NOMO-1 (cell line): Measurements from ENCODE around the gene PMM2.
A peak's percentile ranks its signal among the peaks of the same experiment; 100 is the strongest.

Experiments
- DNase-seq, 2 experiments: peaks; one replicate each; lab custom pipeline; 2025; ENCODE audit not compliant: unreplicated experiment in 2 of 2; lab: John Stamatoyannopoulos, UW

PMM2 gene

GRCh38 chr16:8797364-8798173 lies at the start of gene PMM2, which contains the start of gene TMEM186:
PMM2 (plus strand) TSS chr16:8797839; CDS start chr16:8797883, 44 bp downstream.
TMEM186 (minus strand) TSS chr16:8797639; CDS start chr16:8797614, 25 bp downstream.
- peak; percentile 93 to 97 for DNase-seq

- peak in 1 of 2 experiments; percentile 30 for DNase-seq
Observed at GRCh38 chr16:8748944-8749343, 48.7 kb upstream of the PMM2 start.

GRCh38 chr16:8751481-8752311 lies 45.9 kb upstream of the PMM2 start:
- no peak for DNase-seq

- no peak for DNase-seq
Observed at GRCh38 chr16:8752706-8753105, 44.9 kb upstream of the PMM2 start.

DNA sequence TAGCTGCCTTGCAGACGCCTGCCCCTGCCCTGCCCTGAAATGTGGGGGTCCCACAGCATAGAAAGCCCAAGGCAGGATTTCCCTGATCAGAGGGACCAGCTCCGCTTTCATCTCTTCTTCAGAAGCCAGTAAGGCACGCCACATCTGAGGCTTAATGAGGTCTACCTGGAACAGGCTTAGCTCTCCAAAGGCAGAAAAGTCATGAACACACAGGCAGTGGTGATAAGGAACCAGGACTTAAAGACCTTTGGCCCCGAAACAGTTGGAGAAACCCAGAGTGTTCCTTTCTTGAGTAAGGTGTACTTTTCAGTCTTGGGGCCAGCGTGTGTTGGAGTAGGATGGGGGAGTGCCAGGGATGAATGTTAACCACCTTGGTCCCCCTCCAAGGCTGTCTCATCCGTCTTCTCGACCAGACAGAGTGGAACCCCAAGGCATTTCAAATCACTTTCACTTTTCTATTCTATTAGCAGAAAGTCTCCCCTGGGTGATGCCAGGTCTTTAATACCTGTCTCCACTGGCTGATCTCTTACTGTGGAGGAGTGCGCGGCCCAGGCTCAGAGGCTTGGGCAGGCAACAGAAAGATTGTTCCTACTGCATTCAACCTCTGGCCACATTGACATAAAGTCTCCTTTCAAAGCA lies 44.1 kb upstream of the PMM2 start:
- no peak for DNase-seq

DNA sequence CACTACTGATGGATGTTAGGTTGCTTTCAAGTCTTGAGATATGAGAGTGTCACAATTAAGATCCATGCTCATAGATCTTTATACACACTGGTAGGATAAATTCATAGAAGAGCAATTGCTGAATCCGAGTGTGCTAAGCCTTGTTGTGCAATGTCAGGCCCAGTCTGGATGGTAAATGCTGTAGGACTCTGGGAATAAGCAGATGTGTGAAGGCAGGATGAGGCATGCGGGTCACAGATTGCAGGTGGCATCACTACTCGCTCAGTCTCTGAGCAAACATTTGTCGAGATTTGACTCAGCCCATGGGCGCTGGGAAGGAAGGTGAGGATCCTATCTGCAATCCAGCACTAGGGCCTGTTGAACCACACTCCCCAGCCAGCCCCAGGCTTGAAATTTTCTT lies 40.9 kb upstream of the PMM2 start:
- DNase-seq: no peak

GRCh38 chr16:8758022-8758421 lies 39.6 kb upstream of the PMM2 start:
- no peak for DNase-seq

DNA sequence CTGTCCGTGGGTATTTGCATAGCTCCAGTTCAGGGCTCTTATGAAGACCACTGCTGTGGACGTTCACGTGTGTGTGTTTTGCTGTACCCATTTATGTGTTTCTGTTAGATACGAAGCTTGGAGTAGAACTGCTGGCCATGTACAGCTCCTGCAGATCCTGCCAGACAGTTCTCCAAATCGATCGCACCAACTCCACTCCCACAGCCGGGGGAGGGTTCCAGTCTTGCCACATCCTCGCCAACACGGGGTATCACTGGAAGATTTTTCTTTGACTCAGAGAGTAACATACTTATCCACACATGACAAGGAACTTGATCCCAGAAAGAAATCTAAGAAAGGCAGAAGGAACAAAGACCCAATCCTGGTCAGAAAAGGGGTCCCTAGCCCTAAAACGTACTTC lies 37.6 kb upstream of the PMM2 start:
- DNase-seq: no peak

DNA sequence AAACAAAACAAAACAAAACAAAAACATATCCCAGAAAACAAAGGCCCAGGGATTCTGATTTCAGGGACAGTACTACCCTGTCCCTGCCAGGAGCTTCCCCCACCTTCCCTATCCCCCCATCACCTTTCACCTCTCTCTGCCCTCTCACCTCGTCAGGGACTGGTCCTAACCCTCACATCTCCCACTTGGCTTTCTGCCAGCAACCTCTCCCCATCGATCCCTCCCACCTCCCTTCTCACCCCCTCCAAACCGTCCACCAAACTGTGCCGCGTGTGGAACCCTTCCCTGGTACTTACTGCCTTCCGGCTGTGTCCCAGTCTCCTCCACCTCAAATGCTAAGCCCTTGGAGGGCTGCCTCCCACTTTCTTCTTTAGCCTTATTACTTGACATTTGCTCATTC lies 36.6 kb upstream of the PMM2 start:
- DNase-seq: no peak

- no peak for DNase-seq
Observed at GRCh38 chr16:8762254-8762653, 35.4 kb upstream of the PMM2 start.

DNA sequence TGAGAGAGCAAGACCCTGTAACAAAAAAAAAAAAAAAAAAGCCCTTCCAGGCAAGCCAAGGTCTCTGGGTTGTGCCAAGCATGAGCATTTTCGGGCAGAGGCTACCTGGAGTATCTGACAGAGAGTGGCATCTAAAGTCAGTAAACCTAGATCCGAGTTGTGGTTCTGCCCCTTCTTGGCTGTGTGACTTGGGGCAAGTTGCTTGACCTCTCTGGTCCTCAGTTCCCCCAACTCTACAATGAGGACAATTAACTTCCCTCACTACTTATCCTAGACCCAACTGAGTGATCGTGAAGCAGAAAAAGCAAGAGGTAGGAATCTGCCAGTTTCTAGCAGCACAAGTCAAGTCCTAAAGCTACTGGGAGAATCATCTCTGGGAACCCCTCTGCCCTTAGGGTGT lies 34.6 kb upstream of the PMM2 start:
- no peak for DNase-seq

DNA sequence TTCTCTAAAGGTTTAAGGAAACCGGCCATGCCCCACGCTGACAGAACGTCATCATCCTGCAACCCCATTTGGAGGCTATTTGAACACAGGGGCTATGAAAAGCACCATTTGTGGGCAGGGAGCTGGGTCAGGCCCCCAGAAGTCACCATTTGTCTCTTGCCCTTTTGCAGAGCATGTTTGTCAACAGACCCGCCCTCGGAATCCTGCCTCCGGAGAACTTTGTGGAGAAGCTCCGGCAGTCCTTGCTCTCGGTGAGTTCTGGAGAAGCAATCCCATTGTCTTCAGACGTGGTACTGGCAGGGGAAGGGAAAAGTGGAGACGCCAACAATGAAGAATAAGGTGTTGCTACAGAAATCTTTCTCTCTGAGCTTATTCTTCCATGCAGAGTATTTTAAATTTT lies 33.7 kb upstream of the PMM2 start:
- DNase-seq: no peak

DNA sequence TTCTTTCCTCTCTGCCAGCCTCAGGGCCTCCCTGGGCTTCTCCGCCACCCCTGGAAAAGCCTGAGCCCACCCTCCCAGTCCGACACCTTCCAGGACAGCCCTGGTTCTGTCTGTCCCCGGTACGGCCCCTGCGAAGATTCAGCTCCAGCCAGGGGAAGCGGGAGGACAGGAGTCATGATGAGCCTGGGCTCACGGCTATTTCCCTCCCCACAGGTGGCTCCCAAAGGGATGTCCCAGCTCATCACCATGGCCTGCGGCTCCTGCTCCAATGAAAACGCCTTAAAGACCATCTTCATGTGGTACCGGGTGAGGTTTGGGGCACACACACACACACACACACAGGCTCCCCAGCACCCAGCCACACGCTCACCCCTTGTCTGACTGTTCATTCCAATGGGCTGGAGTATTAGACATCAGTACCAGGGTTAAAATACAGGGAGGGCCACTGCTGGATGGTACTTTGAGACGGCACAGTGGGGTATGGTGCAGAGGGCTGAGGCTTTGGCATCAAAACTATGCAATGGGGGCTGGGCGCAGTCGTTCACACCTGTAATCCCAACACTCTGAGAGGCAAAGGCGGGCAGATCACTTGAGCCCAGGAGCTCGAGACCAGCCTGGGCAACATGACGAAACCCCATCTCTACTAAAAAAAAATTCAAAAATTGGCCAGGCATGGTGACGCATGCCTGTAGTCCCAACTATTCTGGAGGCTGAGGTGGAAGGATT lies 33.0 kb upstream of the PMM2 start:
- no peak for DNase-seq

DNA sequence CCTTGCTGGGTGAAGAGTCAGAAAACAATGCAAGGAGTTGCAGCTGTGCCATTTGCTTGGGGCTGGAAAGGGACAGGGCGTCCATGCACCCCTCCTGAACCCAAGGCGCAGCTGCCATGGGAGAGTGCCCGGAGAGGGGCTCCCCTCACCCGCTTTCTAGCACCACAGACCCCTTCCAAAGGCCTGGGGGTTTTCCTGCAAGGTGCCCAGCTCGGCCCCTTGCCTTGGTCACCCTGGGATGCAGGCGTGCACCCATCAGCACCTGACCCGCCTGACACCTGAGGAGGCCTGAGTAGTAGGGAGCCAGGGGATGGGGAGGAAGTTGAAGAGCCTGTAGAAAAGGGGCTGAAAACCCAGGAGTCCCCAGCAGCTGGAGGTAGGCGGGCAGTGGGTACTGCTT lies 30.5 kb upstream of the PMM2 start:
- no peak for DNase-seq

DNA sequence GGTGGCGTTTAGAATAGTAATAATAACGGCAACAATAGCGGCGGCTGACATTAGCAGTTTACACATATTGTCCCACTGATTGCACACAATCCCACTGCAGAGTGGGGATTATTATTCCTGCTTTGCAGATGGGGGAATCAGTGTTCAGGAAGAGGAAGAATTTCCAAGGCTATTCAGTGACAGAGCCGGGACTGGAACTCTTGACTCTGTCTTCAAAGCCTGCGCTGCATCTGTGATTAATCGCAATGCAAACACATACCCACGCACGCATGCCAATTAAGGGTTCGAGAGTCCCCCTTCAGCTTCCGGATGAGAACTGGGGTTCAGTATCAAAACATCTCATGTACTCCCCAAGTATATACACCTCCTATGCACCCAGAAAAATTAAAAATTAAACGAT lies 29.4 kb upstream of the PMM2 start:
- DNase-seq: no peak

DNA sequence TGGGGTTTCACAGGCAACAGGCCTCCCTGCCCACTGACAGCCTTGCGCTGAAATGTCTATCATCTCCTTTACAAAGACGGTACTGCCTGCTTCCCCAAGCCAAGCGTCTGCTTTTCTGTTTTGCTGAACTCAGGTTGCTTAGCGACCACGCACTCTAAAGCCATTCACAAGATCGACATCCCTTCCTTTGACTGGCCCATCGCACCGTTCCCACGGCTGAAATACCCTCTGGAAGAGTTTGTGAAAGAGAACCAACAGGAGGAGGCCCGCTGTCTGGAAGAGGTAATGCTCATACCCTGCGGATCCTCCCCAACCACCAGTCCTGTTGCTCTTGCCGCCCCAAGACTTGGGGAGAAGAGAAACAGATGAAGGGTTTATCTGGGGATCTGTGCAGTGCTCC lies 28.9 kb upstream of the PMM2 start:
- no peak for DNase-seq

GRCh38 chr16:8773537-8773936 lies 24.1 kb upstream of the PMM2 start:
- DNase-seq: no peak

- DNase-seq: no peak
Observed at GRCh38 chr16:8774208-8774607, 23.4 kb upstream of the PMM2 start.

DNA sequence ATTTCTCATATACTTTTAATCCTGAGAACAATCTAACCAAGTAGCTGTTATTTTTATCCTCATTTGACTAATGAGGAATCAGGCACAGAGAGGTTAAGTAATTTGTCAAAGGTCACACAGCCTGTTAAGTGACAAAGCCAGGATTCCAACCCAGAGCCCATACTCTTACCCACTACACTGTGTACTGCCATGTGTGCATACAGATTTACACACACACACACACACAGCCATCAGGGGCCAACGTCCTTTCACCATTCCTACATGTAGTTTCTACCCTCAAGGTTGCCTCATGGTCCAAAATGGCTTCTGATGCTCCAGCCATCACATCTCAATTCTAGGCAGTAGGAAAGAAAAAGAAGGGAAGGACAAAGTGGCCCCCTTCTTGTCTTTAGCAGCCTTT lies 22.3 kb upstream of the PMM2 start:
- DNase-seq: no peak

DNA sequence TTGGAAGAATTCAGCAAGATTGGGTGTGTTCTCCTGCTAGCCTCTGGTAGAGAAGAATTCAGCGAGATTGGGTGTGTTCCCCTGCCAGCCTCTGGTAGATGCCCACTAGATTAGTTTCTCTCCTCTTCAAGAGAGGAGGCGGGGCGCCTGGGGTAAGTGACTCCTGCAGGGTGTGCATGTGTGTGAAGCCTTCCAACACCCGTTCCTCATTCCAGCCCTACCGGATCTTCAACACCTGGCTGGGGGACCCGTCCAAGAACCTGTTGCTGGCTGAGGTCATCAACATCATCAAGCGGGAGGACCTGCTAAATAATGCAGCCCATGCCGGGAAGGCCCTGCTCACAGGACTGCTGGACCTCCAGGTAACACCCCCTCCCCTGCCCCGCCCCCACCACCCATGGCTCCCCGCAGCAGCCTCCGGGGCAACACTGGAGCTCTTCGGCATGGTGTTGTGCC lies 21.5 kb upstream of the PMM2 start:
- DNase-seq: no peak

DNA sequence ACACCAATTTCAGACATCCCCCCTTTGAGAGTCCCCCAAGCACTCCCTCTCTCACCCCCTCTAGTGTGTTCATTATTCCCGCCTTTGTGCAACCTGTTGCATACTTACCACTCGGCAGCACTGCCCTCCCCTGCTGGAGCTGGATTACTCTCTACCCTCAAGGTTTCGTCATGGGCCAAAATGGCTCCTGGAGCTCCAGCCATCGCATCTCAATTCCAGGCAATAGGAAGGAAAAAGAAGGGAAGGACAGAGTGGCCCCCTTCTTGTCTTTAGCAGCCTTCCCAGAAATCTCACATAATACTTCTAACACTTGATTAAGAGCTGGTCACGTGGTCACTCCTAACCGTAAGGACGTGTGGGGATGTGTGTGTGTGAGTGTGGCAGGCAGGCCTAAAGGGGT lies 20.4 kb upstream of the PMM2 start:
- DNase-seq: no peak
